Ovary (tissue), 3 donors: ENCODE results near the gene COL1A2.

ENCODE experiments used
- CTCF ChIP-seq, 3 donors: fragments of 450-650 bp in 2 of 3; fragments of 200-600 bp in 1 of 3; IDR thresholded peaks; one replicate each; pipeline versions ENCODE4 v1.5.1 to v1.8.0; 2016 to 2022; ENCODE audit warnings: antibody characterized with exemption in 3 of 3, mild to moderate bottlenecking in 1 of 3
- EP300 ChIP-seq: sonication (generic); formaldehyde crosslinking; IDR thresholded peaks from one replicate; pipeline ENCODE4 v1.6.1; 2017; ENCODE audit warnings: antibody characterized with exemption
- POLR2A ChIP-seq: fragments of 450-650 bp; IDR thresholded peaks from one replicate; pipeline ENCODE4 v1.6.1; 2017; ENCODE audit warnings: antibody characterized with exemption, mild to moderate bottlenecking, moderate library complexity
- donor health status: DM: no; HTN: no; CAD: no.

DNA sequence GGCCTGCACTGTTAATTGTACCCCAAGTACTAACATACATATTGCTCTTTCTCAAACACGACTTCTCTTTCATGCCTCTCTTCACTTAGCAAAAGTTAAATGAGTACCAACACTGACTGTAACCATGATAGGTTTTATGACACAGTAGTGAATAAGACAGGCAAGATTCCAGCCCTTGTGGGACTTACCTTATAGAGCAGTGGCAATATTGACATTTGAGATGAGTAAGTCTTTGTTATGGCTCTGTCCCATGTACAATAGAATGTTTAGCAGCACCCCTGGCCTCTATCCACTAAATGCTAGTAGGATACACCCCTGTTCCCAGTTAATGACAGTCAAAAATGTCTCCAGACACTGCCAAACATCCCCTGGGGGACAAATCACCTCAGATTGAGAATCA is 11.9 kb upstream of the COL1A2 start:
- TF ChIP-seq POLR2A (no peak), CTCF (IDR thresholded peaks at IDR 0.05) (no peak), EP300 (no peak)
